ENCODE results near the gene DSCAML1.

Gene DSCAML1

DNA sequence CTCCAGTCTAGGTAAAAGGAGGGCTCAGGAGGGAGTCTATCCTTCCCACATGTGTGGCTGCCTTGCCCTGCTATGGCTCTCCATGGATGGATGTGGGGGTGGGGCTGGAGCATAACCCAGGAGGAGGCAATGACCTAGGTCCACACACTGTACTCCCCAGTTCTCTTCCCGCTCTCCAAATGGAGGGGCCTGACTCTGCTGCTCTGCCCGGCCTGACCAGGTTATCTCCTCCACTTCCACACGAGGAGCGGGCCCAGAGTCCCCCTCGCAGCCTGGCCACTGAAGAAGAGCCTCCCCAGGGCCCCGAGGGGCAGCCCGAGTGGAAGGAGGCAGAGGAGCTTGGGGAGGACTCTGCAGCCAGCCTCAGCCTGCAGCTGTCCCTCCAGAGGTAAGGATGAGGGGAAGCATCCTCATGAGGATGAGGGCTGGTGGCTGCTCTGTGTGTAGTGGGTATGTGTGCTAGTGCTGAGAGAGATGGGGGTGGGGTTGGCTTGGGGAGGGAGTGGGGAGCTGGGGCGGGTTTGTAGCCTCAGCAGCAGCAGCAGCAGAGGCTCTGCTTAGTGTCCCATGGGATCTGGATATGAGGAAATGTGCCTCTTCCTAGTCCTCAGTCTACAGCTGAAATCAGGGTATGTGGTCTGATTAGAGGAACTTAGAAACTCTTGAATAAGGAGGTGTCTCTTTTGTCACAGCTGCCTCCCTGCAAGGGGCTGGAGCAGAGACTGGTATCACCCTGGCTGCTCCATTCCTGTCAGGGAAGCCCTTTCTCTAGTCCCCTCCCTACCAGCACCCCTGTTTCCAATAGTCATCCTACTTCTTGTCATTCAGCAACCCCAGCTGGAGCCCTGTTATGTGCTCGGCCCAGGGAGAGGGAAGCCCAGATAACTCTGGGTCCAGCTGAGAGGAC is 415.3 kb downstream of the DSCAML1 start:
- no peak overlapping the region for H3K4me3 ChIP-seq (replicated peaks; ENCODE audit: low read depth, low read length)
- no peak for DNase-seq (ENCODE audit: low read depth)
- TF ChIP-seq CTCF (IDR thresholded peaks at IDR 0.05; ENCODE audit: low read length, missing control alignments): no peak

GRCh38 chr11:117380676-117381075 is 416.3 kb downstream of the DSCAML1 start:
- no peak for DNase-seq (ENCODE audit: low read depth)
- H3K4me3 ChIP-seq (replicated peaks; ENCODE audit: low read depth, low read length): no peak overlapping the region
- TF ChIP-seq CTCF (IDR thresholded peaks at IDR 0.05; ENCODE audit: low read length, missing control alignments): no peak

GRCh38 chr11:117378976-117379865 is 417.8 kb downstream of the DSCAML1 start:
- no peak for TF ChIP-seq CTCF (IDR thresholded peaks at IDR 0.05; ENCODE audit: low read length, missing control alignments)
- H3K4me3 ChIP-seq (replicated peaks; ENCODE audit: low read depth, low read length): no peak overlapping the region
- DNase-seq (ENCODE audit: low read depth): no peak
